Spinal cord (tissue), 10 donors: ENCODE data around the gene ZBTB7C. TPM values are rescaled to one million over a fixed set of nuclear protein-coding genes. Genes with fewer than 3 reads are reported as not detected.

Experiments
- DNase-seq, 6 donors: peaks; one replicate each; pipeline versions ENCODE4 v3.0.0 to v3.0.0-alpha.2; 2013 to 2015; ENCODE audit warnings: low spot score in 6 of 6, low read depth in 4 of 6
- H3K27ac ChIP-seq: one replicate; pipeline ENCODE4 v1.5.1; 2013; ENCODE audit warnings: low read depth, low read length, control low read depth
- H3K27me3 ChIP-seq: one replicate; pipeline ENCODE4 v1.6.1; 2013; ENCODE audit warnings: low read length; ENCODE audit not compliant: control insufficient read depth, insufficient read depth
- H3K36me3 ChIP-seq: one replicate; pipeline ENCODE4 v1.6.1; 2013; ENCODE audit warnings: low read length; ENCODE audit not compliant: control insufficient read depth, insufficient read depth
- H3K4me1 ChIP-seq: one replicate; pipeline ENCODE4 v1.6.1; 2013; ENCODE audit warnings: low read length; ENCODE audit not compliant: control insufficient read depth, insufficient read depth
- H3K4me3 ChIP-seq: one replicate; pipeline ENCODE4 v1.5.1; 2013; ENCODE audit warnings: low read depth, low read length, control low read depth
- H3K9me3 ChIP-seq: one replicate; pipeline ENCODE4 v1.6.1; 2013; ENCODE audit warnings: low read length; ENCODE audit not compliant: control insufficient read depth, insufficient read depth
- WGBS: methylation state at CpG from one replicate; pipeline ENCODE4 v1.1.5; 2013; ENCODE audit warnings: missing lambda C conversion rate; ENCODE audit not compliant: insufficient coverage; 5-methylcytosine and 5-hydroxymethylcytosine counted together
- polyA plus RNA-seq, 2 donors: library from polyadenylated mRNA; unstranded; fragments of 120-200 nt; gene quantifications; one replicate each; pipeline ENCODE4 v1.2.1, GENCODE V29; 2013; ENCODE audit not compliant: insufficient read length in 2 of 2
- total RNA-seq, 2 donors: library from RNA; depleted of rRNA in 1 of 2; stranded (reverse); fragments of 120-200 nt in 1 of 2; fragments of >200 nt in 1 of 2; gene quantifications; one replicate each; pipeline versions ENCODE4 v1.2.3 to v1.2.4, GENCODE V29; 2013 to 2014
- donor health status: healthy.

The ZBTB7C gene
- total and polyA plus RNA-seq, 4 donors, result 7.6 to 15.7 (median 9.8) TPM

DNA sequence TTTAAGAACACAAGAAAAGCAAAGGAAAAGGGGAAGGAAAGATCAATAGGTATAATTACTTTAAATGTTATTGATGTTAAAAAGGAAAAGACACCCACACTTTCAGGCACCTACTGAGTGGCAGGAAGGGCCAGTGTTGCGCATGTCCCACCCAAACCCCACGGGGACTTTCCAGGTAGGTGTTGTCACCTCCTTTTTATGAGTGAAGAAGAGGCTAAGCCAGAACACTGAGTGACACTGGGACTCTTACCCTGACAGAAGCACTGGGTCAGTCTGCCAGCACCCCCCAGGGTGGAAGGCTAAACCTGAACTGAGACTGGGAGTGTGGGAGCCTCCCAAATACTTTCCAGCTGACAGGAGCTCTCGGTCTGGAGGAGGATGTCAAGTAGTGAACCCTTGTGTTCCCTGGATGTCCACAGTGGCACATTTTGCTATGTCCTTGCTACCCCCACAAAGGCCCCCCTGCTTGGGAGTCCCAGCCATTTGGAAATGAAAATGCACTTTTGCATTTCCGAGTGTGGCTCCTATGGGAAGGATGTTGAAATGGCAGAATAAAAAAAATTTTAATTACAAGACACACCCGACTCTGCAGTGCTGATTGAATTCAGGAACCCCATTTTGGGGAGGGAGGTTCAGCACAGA is 387.8 kb downstream of the ZBTB7C start:
- no peak overlapping the region for H3K27ac ChIP-seq
- WGBS, result 40% methylated on average over 1 of the region's 5 CpGs
- no peaks in the 10 kb centered on the region for H3K36me3 ChIP-seq
- H3K4me3 ChIP-seq, result no peak overlapping the region
- no peak for DNase-seq
- H3K9me3 ChIP-seq, result no peaks in the 10 kb centered on the region
- peaks cover 22% of the 10 kb centered on the region for H3K4me1 ChIP-seq
- H3K27me3 ChIP-seq, result no peaks in the 10 kb centered on the region

DNA sequence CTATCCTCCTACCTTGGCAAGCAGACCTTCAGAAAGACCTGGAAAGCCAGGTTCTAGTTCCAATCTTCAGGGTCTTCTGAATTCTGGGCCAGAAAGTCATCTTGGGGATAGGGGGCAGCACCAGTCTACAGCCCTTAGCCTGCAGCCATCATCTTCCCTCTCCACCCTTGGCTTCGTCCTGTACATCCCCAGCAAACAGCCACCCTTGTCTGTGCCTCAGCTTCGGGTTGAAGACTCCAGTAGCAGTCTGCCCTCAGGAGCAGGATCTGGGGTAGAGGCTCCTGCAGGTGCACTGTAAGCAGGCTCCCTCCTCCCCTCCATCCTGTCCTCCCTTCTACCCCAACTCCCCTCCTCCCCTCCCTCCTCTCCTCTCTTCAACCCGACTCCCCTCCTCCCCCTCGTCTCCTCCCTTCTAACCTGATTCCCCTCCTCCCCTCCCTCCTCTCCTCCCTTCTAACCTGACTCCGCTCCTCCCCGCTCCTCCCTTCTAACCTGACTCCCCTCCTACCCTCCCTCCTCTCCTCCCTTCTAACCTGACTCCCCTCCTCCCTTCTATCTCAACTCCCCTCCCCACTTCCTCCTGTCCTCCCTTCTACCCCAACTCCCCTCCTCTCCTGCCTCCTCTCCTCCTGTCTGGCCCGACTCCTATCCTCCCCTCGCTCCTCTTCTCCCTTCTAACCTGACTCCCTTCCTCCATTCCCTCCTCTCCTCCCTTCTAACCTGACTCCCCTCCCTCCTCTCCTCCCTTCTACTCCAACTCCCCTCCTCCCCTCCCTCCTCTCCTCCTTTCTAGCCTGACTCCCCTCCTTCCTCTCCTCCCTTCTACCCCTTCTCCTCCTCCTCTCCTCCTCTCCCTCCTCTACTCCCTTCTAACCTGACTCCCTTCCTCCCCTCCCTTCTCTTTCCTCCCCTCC is 388.6 kb downstream of the ZBTB7C start:
- DNase-seq, result no peak
- H3K27ac ChIP-seq, result no peak overlapping the region
- WGBS, result 53% methylated on average over 6 of the region's 8 CpGs
- H3K4me1 ChIP-seq, result peaks cover 18% of the 10 kb centered on the region
- H3K9me3 ChIP-seq, result no peaks in the 10 kb centered on the region
- H3K36me3 ChIP-seq, result no peaks in the 10 kb centered on the region
- no peak overlapping the region for H3K4me3 ChIP-seq
- no peaks in the 10 kb centered on the region for H3K27me3 ChIP-seq

DNA sequence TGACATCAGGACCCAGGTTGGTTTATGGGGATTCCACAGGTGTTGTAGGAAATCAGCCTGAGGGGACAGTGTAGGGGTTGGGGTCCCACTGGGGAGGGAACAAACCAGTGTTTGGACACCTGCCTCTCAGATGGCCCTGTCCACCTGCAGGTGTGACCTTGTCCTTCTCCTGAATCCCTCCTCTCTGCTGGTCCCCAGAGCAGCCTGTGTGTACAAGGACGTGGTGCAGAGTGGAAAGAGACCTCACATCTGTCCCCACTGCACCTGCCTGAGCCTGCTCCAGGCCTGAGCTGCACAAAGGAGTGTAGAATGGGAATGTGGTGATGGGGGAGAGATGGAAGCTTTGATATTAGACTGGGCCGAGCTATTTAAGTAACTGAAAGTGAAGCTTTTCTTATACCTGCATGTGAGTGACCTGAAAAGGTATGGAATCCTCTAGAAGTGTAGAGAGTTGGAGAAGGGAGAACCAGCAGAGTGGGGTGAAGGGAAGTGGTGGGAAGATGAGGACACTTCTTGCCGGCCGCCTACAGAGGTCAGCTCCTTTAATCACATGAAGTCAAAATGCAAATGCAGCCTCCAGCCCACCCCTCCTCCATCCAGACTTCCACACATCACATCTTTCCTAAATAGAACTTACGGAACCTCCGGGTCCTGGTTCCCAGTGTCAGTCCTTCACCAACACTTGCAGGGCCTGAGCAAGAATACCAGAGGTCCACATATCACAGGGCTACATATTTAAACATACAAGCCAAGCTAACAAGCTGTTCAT is 389.4 kb downstream of the ZBTB7C start:
- Histone ChIP-seq H3K27me3 (no peaks in the 10 kb centered on the region), H3K4me1 (peaks cover 18% of the 10 kb centered on the region), H3K27ac (no peak overlapping the region), H3K4me3 (no peak overlapping the region), H3K36me3 (no peaks in the 10 kb centered on the region), H3K9me3 (no peaks in the 10 kb centered on the region)
- 91% methylated on average over 3 of the region's 6 CpGs for WGBS
- no peak for DNase-seq

DNA sequence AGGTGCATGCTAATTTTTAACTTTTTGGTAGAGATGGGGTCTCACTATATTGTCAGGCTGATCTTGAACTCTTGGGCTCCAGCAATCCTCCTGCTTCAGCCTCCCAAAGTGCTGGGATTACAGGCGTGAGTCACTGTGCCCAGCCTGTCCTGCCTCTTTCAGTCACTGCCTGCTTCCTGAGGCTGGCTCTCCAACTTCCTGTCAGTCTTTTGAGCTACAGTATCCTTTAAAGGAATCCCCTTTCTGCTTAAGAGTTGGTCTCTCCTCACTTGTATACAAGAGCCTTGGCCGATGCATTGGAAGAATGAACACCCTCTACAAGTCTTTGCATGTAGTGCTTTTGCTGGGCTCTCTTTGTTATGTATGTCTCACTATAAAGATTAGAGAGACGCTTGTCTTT is 390.3 kb downstream of the ZBTB7C start:
- peaks cover 13% of the 10 kb centered on the region for H3K4me1 ChIP-seq
- 65% methylated on average over 2 of the region's 3 CpGs for WGBS
- no peaks in the 10 kb centered on the region for H3K36me3 ChIP-seq
- H3K9me3 ChIP-seq, result no peaks in the 10 kb centered on the region
- DNase-seq, result no peak
- no peak overlapping the region for H3K27ac ChIP-seq
- no peaks in the 10 kb centered on the region for H3K27me3 ChIP-seq
- no peak overlapping the region for H3K4me3 ChIP-seq

- DNase-seq, result no peak
- Histone ChIP-seq H3K9me3 (no peaks in the 10 kb centered on the region), H3K27ac (no peak overlapping the region), H3K4me3 (no peak overlapping the region), H3K27me3 (no peaks in the 10 kb centered on the region), H3K4me1 (peaks cover 4% of the 10 kb centered on the region), H3K36me3 (no peaks in the 10 kb centered on the region)
- WGBS, result no CpG with 5 or more reads among the region's 2 CpGs
Measured at GRCh38 chr18:48017635-48018034, 391.5 kb downstream of the ZBTB7C start.

DNA sequence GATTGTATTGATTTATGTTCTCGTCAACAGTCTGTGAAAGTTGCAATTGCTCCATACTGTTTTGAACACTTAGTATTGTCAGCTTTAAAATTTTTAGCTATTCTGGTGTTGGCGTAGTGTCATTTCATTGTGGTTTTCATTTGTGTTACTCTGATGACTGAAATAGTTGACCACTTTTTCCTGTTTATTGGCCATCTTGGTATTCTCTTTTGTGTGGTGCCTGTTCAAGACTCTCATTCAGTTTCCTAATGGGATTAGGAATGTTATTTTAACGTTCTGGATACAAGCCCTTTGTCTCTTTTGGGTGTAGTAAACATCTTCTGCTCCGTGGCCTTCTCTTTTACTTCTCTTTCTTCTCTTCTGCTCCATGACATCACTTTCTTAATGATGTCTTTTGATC is 396.0 kb downstream of the ZBTB7C start:
- 92% methylated on average over 2 of the region's 4 CpGs for WGBS
- DNase-seq, result no peak

GRCh38 chr18:48011926-48012465 is 397.2 kb downstream of the ZBTB7C start:
- Histone ChIP-seq H3K4me1 (peaks cover 8% of the 10 kb centered on the region), H3K4me3 (no peak overlapping the region), H3K27me3 (no peaks in the 10 kb centered on the region), H3K36me3 (no peaks in the 10 kb centered on the region), H3K9me3 (no peaks in the 10 kb centered on the region), H3K27ac (no peak overlapping the region)
- DNase-seq, result no peak
- 79% methylated on average over 6 of the region's 6 CpGs for WGBS

More for the DNA sequence above, 396.0 kb downstream of the ZBTB7C start:
- Histone ChIP-seq H3K36me3 (no peaks in the 10 kb centered on the region), H3K4me3 (no peak overlapping the region), H3K4me1 (no peaks in the 10 kb centered on the region), H3K27ac (no peak overlapping the region), H3K27me3 (no peaks in the 10 kb centered on the region), H3K9me3 (no peaks in the 10 kb centered on the region)

GRCh38 chr18:48010264-48010663 is 398.9 kb downstream of the ZBTB7C start:
- no CpG with 5 or more reads among the region's 2 CpGs for whole genome bisulfite sequencing
- H3K4me3 ChIP-seq, result no peak overlapping the region
- H3K27ac ChIP-seq, result no peak overlapping the region
- peaks cover 8% of the 10 kb centered on the region for H3K4me1 ChIP-seq
- no peak for DNase-seq
- no peaks in the 10 kb centered on the region for H3K9me3 ChIP-seq
- H3K27me3 ChIP-seq, result no peaks in the 10 kb centered on the region
- H3K36me3 ChIP-seq, result no peaks in the 10 kb centered on the region

- Histone ChIP-seq H3K27me3 (no peaks in the 10 kb centered on the region), H3K27ac (no peak overlapping the region), H3K4me3 (no peak overlapping the region), H3K36me3 (no peaks in the 10 kb centered on the region), H3K4me1 (peaks cover 8% of the 10 kb centered on the region), H3K9me3 (no peaks in the 10 kb centered on the region)
- DNase-seq, result no peak
- WGBS, result 88% methylated on average over 6 of the region's 10 CpGs
Measured at GRCh38 chr18:48009116-48009745, 400.0 kb downstream of the ZBTB7C start.
